ENCODE data around the gene VPS13D. TPM values are rescaled to one million over a fixed set of nuclear protein-coding genes. Genes with fewer than 3 reads are reported as not detected.

The VPS13D gene
- total RNA-seq, 1 experiment from 2014 or later: 30.7 TPM

- BruUV-seq (replicated peaks): no TSS peak
- no peak for ATAC-seq
- Histone ChIP-seq H3K4me3 (ENCODE audit: low read length) (no peak overlapping the region), H3F3A (ENCODE audit: low read length, unreplicated experiment) (peaks cover 3% of the 10 kb centered on the region), H2AFZ (ENCODE audit: low read length) (no peak overlapping the region), H3K4me1 (ENCODE audit: insufficient read depth, low read length) (no peaks in the 10 kb centered on the region), H3K36me3 (ENCODE audit: low read depth, low read length) (peaks cover 38% of the 10 kb centered on the region), H3K9ac (ENCODE audit: low read length) (no peak overlapping the region), H3K27me3 (ENCODE audit: low read length) (no peaks in the 10 kb centered on the region), H3K4me2 (ENCODE audit: low read length) (no peak overlapping the region), H3K27ac (ENCODE audit: low read length) (no peak overlapping the region), H3K9me2 (replicated peaks; ENCODE audit: low read length) (no peaks in the 10 kb centered on the region), H3K79me2 (ENCODE audit: low read length) (no peaks in the 10 kb centered on the region), H3K9me3 (ENCODE audit: low read length) (no peaks in the 10 kb centered on the region), H4K20me1 (ENCODE audit: low read length) (no peaks in the 10 kb centered on the region)
- intact Hi-C loops (cut with micrococcal nuclease): loop anchor here (10.0 kb wide), 1 partner anchor 175 kb away; no protein-coding TSS in a partner anchor
- no peak for DNase-seq
- TF ChIP-seq EZH2phosphoT487 (IDR thresholded peaks at IDR 0.05; ENCODE audit: borderline replicate concordance, low read length): no peak
- TF ChIP-seq EZH2 (IDR thresholded peaks at IDR 0.05; ENCODE audit: low read length, unreplicated experiment): no peak
- TF ChIP-seq, protein P1, sequence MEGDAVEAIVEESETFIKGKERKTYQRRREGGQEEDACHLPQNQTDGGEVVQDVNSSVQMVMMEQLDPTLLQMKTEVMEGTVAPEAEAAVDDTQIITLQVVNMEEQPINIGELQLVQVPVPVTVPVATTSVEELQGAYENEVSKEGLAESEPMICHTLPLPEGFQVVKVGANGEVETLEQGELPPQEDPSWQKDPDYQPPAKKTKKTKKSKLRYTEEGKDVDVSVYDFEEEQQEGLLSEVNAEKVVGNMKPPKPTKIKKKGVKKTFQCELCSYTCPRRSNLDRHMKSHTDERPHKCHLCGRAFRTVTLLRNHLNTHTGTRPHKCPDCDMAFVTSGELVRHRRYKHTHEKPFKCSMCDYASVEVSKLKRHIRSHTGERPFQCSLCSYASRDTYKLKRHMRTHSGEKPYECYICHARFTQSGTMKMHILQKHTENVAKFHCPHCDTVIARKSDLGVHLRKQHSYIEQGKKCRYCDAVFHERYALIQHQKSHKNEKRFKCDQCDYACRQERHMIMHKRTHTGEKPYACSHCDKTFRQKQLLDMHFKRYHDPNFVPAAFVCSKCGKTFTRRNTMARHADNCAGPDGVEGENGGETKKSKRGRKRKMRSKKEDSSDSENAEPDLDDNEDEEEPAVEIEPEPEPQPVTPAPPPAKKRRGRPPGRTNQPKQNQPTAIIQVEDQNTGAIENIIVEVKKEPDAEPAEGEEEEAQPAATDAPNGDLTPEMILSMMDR (conservative IDR thresholded peaks at IDR 0.05; ENCODE audit: low read depth, low read length): no peak
- ChIA-PET CTCF (interaction anchor here (0.5 to 0.6 kb wide), 2 partner anchors 29 to 312 kb away, joined by 3 to 5 read pairs; no protein-coding TSS in a partner anchor), POLR2A (ENCODE audit: unreplicated experiment) (no interaction called here)
These were observed 80.2 kb downstream of the VPS13D start for GRCh38 chr1:12309783-12310742.

GRCh38 chr1:12314333-12314903 is 84.6 kb downstream of the VPS13D start:
- TF ChIP-seq EZH2phosphoT487 (IDR thresholded peaks at IDR 0.05; ENCODE audit: borderline replicate concordance, low read length) (no peak), EZH2 (IDR thresholded peaks at IDR 0.05; ENCODE audit: low read length, unreplicated experiment) (no peak)
- TF ChIP-seq, protein P1 (conservative IDR thresholded peaks at IDR 0.05; ENCODE audit: low read depth, low read length): peak; percentile 73
- intact Hi-C loops (cut with micrococcal nuclease): loop anchor here (1.0 to 10.0 kb wide), 3 partner anchors 170 to 345 kb away; no protein-coding TSS in a partner anchor
- H3K79me2 ChIP-seq (ENCODE audit: low read length): no peaks in the 10 kb centered on the region
- CTCF ChIA-PET: interaction anchor here (0.7 to 1.3 kb wide), 3 partner anchors 88 to 344 kb away, joined by 3 to 7 read pairs (median 4); no protein-coding TSS in a partner anchor
- H3K36me3 ChIP-seq (ENCODE audit: low read depth, low read length): peaks cover 39% of the 10 kb centered on the region
- peak; percentile 67 for ATAC-seq
- H2AFZ ChIP-seq (ENCODE audit: low read length): no peak overlapping the region
- no peaks in the 10 kb centered on the region for H4K20me1 ChIP-seq (ENCODE audit: low read length)
- DNase-seq: peak; percentile 44
- H3K9me3 ChIP-seq (ENCODE audit: low read length): no peaks in the 10 kb centered on the region
- BruUV-seq (replicated peaks): no TSS peak
- H3K9ac ChIP-seq (ENCODE audit: low read length): no peak overlapping the region
- H3K27me3 ChIP-seq (ENCODE audit: low read length): no peaks in the 10 kb centered on the region
- no peak overlapping the region for H3K27ac ChIP-seq (ENCODE audit: low read length)
- POLR2A ChIA-PET (ENCODE audit: unreplicated experiment): interaction anchor here (0.6 kb wide), 1 partner anchor 305 kb away, joined by 7 read pairs; no protein-coding TSS in a partner anchor
- peaks cover 3% of the 10 kb centered on the region for H3F3A ChIP-seq (ENCODE audit: low read length, unreplicated experiment)
- H3K4me3 ChIP-seq (ENCODE audit: low read length): no peak overlapping the region
- H3K9me2 ChIP-seq (replicated peaks; ENCODE audit: low read length): no peaks in the 10 kb centered on the region
- no peaks in the 10 kb centered on the region for H3K4me1 ChIP-seq (ENCODE audit: insufficient read depth, low read length)
- no peak overlapping the region for H3K4me2 ChIP-seq (ENCODE audit: low read length)

Measured in PC-3 (cell line).